ENCODE data around the gene SBNO1.
"Not testable (repeated sequence)": the region's sequence is repeated elsewhere in the genome, so short reads cannot be mapped to it uniquely, and the experiment has no call there.

DNA sequence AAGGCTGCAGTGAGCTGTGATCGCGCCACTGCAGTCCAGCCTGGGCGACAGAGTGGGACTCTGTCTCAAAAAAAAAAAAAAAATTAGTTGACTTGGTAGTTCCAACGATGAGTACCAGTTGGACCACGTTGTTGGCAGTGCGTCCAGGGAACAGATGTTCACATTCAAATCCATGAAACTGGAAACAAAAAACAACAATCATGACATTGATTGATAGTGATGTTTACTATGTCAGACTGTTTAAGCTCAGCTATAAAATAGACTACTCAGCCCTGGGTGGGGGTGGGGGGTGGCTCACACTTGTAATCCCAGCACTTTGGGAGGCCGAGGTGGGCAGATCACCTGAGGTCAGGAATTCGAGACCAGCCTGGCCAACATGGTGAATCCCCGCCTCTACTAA lies 112.3 kb downstream of the SBNO1 start:
- TF ChIP-seq, protein P1, sequence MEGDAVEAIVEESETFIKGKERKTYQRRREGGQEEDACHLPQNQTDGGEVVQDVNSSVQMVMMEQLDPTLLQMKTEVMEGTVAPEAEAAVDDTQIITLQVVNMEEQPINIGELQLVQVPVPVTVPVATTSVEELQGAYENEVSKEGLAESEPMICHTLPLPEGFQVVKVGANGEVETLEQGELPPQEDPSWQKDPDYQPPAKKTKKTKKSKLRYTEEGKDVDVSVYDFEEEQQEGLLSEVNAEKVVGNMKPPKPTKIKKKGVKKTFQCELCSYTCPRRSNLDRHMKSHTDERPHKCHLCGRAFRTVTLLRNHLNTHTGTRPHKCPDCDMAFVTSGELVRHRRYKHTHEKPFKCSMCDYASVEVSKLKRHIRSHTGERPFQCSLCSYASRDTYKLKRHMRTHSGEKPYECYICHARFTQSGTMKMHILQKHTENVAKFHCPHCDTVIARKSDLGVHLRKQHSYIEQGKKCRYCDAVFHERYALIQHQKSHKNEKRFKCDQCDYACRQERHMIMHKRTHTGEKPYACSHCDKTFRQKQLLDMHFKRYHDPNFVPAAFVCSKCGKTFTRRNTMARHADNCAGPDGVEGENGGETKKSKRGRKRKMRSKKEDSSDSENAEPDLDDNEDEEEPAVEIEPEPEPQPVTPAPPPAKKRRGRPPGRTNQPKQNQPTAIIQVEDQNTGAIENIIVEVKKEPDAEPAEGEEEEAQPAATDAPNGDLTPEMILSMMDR (IDR thresholded peaks at IDR 0.05), result not testable (repeated sequence)
- not testable (repeated sequence) for TF ChIP-seq EZH2 (IDR thresholded peaks at IDR 0.05; ENCODE audit: borderline replicate concordance, insufficient read depth, low read depth, low read length, poor library complexity, severe bottlenecking)
